K562 (cell line): ENCODE data around the gene AMFR. TPM values are rescaled to one million over a fixed set of nuclear protein-coding genes. Genes with fewer than 3 reads are reported as not detected.
A peak's percentile ranks its signal among the peaks of the same experiment; 100 is the strongest.

ENCODE experiments used
- ATAC-seq: fragments of 200-7000 bp; cut with Tn5 transposase; 3 replicates; pipeline ENCODE4 v1.9.1; 2020; ENCODE audit warnings: moderate library complexity
- BruUV-seq: library from RNA; stranded (reverse); fragments of 400-500 nt; replicated peaks from 2 replicates; lab custom pipeline; 2021; lab: Mats Ljungman, UMichigan
- CTCF ChIA-PET: fragments of 300-600 bp; formaldehyde crosslinking; extraction: SDS; loops from one replicate; lab custom pipeline; 2021; ENCODE audit warnings: low intra/inter-chr PET ratio; lab: Yijun Ruan, JAX
- POLR2A ChIA-PET: fragments of 300-600, 350-650 bp; sonication (Branson Sonifier 250); formaldehyde crosslinking; extraction: SDS; loops from one replicate; lab custom pipeline; 2021; ENCODE audit warnings: antibody characterized with exemption, inconsistent platforms; lab: Yijun Ruan, JAX
- DNase-seq, 4 experiments: peaks; one replicate each; pipeline versions ENCODE4 v3.0.0 to v3.0.0-alpha.2; 2011 to 2018; ENCODE audit warnings: low spot score in 3 of 4, mixed read lengths in 3 of 4; ENCODE audit errors: extremely low read depth in 1 of 4
- FAIRE-seq: peaks from 2 replicates; lab custom pipeline; 2011; peaks lifted over from hg19 to GRCh38; lab: Jason Lieb, UNC
- H2AFZ ChIP-seq: 2 replicates; pipeline ENCODE4 v1.6.0; 2011; ENCODE audit warnings: low read depth, low read length, control low read depth, inconsistent platforms
- H3K27ac ChIP-seq: fragments of 200-600 bp; 3 replicates; pipeline ENCODE4 v1.8.0; 2011; ENCODE audit warnings: low read depth, mild to moderate bottlenecking, control low read depth, inconsistent platforms, low read length, moderate library complexity, mixed read lengths; ENCODE audit errors: extremely low read depth
- H3K27me3 ChIP-seq, 2 experiments: fragments of 300-600 bp in 1 of 2; 2 replicates in 1 of 2; 3 replicates in 1 of 2; pipeline versions ENCODE4 v1.6.0 to v1.8.0; 2011; ENCODE audit warnings: inconsistent platforms in 2 of 2, low read length in 2 of 2, mild to moderate bottlenecking in 1 of 2, mixed read lengths in 1 of 2, moderate library complexity in 1 of 2; ENCODE audit not compliant: control insufficient read depth in 2 of 2, insufficient read depth in 2 of 2
- H3K36me3 ChIP-seq: fragments of 300-600 bp; 3 replicates; pipeline ENCODE4 v1.8.0; 2011; ENCODE audit warnings: mild to moderate bottlenecking, low read length, inconsistent platforms; ENCODE audit not compliant: control insufficient read depth, insufficient read depth
- H3K4me1 ChIP-seq, 2 experiments: fragments of 200-600 bp in 1 of 2; replicated peaks in 1 of 2; 2 replicates in 1 of 2; 3 replicates in 1 of 2; pipeline versions ENCODE4 v1.5.1 to v1.8.0; 2011; ENCODE audit warnings: inconsistent platforms in 2 of 2, low read length in 2 of 2, mild to moderate bottlenecking in 1 of 2, mixed read lengths in 1 of 2, moderate library complexity in 1 of 2; ENCODE audit not compliant: control insufficient read depth in 2 of 2, insufficient read depth in 2 of 2
- H3K4me2 ChIP-seq: 2 replicates; pipeline ENCODE4 v1.6.1; 2011; ENCODE audit warnings: low read length, control low read depth, inconsistent platforms, mixed read lengths; ENCODE audit not compliant: insufficient read depth
- H3K4me3 ChIP-seq: fragments of 200-600 bp; sonication (generic), shearing (Covaris generic); 2 replicates; pipeline ENCODE4 v1.5.1; 2016; ENCODE audit warnings: control low read depth, inconsistent platforms
- H3K79me2 ChIP-seq: fragments of 200-600 bp; 3 replicates; pipeline ENCODE4 v1.8.0; 2011; ENCODE audit warnings: low read length, inconsistent platforms; ENCODE audit not compliant: control insufficient read depth, insufficient read depth
- H3K9ac ChIP-seq, 2 experiments: 2 replicates each; pipeline versions ENCODE4 v1.6.0 to v1.6.1; 2011; ENCODE audit warnings: low read depth in 2 of 2, low read length in 2 of 2, control low read depth in 1 of 2, inconsistent platforms in 1 of 2, mild to moderate bottlenecking in 1 of 2, mixed read lengths in 1 of 2; ENCODE audit not compliant: insufficient read depth in 1 of 2
- H3K9me1 ChIP-seq: one replicate; pipeline ENCODE4 v1.6.0; 2011; ENCODE audit warnings: inconsistent platforms, mild to moderate bottlenecking, low read length, moderate library complexity; ENCODE audit not compliant: control insufficient read depth, insufficient read depth
- H3K9me3 ChIP-seq: replicated peaks from 2 replicates; pipeline ENCODE4 v1.5.1; 2011; ENCODE audit warnings: low read depth, low read length, inconsistent platforms; ENCODE audit not compliant: control insufficient read depth, insufficient read depth
- H4K20me1 ChIP-seq: replicated peaks from 2 replicates; pipeline ENCODE4 v1.6.1; 2011; ENCODE audit warnings: low read length, inconsistent platforms, mixed read lengths; ENCODE audit not compliant: control insufficient read depth, insufficient read depth
- ATF1 ChIP-seq, 2 experiments: fragments of 450-650 bp in 1 of 2; IDR thresholded peaks; 2 replicates each; pipeline ENCODE4 v1.6.1; 2016; ENCODE audit warnings: missing compliant biosample characterization in 1 of 2, missing genetic modification characterization in 1 of 2
- CBFA2T2 ChIP-seq: fragments of 450-650 bp; conservative IDR thresholded peaks from 2 replicates; pipeline ENCODE4 v1.6.1; 2017; ENCODE audit warnings: mild to moderate bottlenecking
- DMBX1 ChIP-seq: fragments of 250-450 bp; sonication (Bioruptor Pico); IDR thresholded peaks from 2 replicates; pipeline ENCODE4 v1.8.0; 2022; ENCODE audit warnings: inconsistent platforms, mild to moderate bottlenecking, moderate library complexity, borderline replicate concordance
- HBP1 ChIP-seq: fragments of 450-650 bp; formaldehyde crosslinking; IDR thresholded peaks from 2 replicates; pipeline ENCODE4 v1.4.0; 2022; ENCODE audit warnings: missing genetic modification characterization
- MCM2 ChIP-seq: fragments of 450-650 bp; IDR thresholded peaks from 2 replicates; pipeline ENCODE4 v1.6.1; 2017; ENCODE audit warnings: low read depth, mild to moderate bottlenecking
- NFE2 ChIP-seq: IDR thresholded peaks from 2 replicates; pipeline ENCODE4 v1.6.1; 2014; ENCODE audit warnings: antibody characterized with exemption, low read depth
- NR2C1 ChIP-seq, 2 experiments: fragments of 450-650 bp; IDR thresholded peaks; 2 replicates each; pipeline ENCODE4 v1.6.1; 2017; ENCODE audit warnings: mild to moderate bottlenecking in 2 of 2, antibody characterized with exemption in 1 of 2, inconsistent platforms in 1 of 2, missing compliant biosample characterization in 1 of 2, missing genetic modification characterization in 1 of 2
- NRF1 ChIP-seq, 2 experiments: fragments of 450-650 bp; IDR thresholded peaks in 1 of 2; conservative IDR thresholded peaks in 1 of 2; 2 replicates each; pipeline ENCODE4 v1.6.1; 2014; ENCODE audit warnings: mild to moderate bottlenecking in 2 of 2
- SNRNP70 ChIP-seq: fragments of 200-400 bp; formaldehyde crosslinking; optimal IDR thresholded peaks from 2 replicates; pipeline ENCODE3; 2017; ENCODE audit warnings: low read depth, low read length
- TEAD4 ChIP-seq, 2 experiments: sonication (generic) in 1 of 2; formaldehyde crosslinking in 1 of 2; IDR thresholded peaks; 2 replicates each; pipeline versions ENCODE4 v1.6.1 to v1.8.0; 2012 to 2022; ENCODE audit warnings: borderline replicate concordance in 1 of 2, inconsistent platforms in 1 of 2, low read length in 1 of 2, mild to moderate bottlenecking in 1 of 2, missing genetic modification reagents in 1 of 2
- YY1 ChIP-seq, 3 experiments: IDR thresholded peaks; 2 replicates each; pipeline ENCODE4 v1.6.1; 2011; ENCODE audit warnings: low read length in 2 of 3, mild to moderate bottlenecking in 2 of 3, moderate library complexity in 2 of 3, borderline replicate concordance in 1 of 3, control low read depth in 1 of 3, low read depth in 1 of 3; ENCODE audit not compliant: insufficient read depth in 3 of 3, insufficient replicate concordance in 2 of 3, control insufficient read depth in 1 of 3, insufficient read length in 1 of 3; ENCODE audit errors: extremely low read depth in 1 of 3
- ZFP30 ChIP-seq: fragments of 250-450 bp; sonication (Bioruptor Pico); IDR thresholded peaks from 2 replicates; pipeline ENCODE4 v1.8.0; 2022; ENCODE audit warnings: moderate library complexity, mild to moderate bottlenecking, inconsistent platforms, borderline replicate concordance
- ZNF12 ChIP-seq: sonication (generic); formaldehyde crosslinking; IDR thresholded peaks from 2 replicates; pipeline ENCODE4 v1.4.0; 2020; ENCODE audit warnings: mild to moderate bottlenecking, missing genetic modification reagents
- ZNF143 ChIP-seq: sonication (generic); formaldehyde crosslinking; IDR thresholded peaks from 2 replicates; pipeline ENCODE4 v1.9.0; 2022; ENCODE audit warnings: mild to moderate bottlenecking, missing genetic modification reagents
- ZNF589 ChIP-seq: fragments of 200-800 bp; sonication (Bioruptor generic); IDR thresholded peaks from 2 replicates; pipeline ENCODE4 v1.6.1; 2016; ENCODE audit warnings: low read depth, missing genetic modification characterization, missing compliant biosample characterization
- ZNF668 ChIP-seq: fragments of 250-450 bp; sonication (Bioruptor Pico); IDR thresholded peaks from 2 replicates; pipeline ENCODE4 v1.8.0; 2022; ENCODE audit warnings: mild to moderate bottlenecking, inconsistent platforms
- WGBS: fragments of 100-300 bp; shearing (Covaris generic); methylation state at CpG from one replicate; pipeline ENCODE4 v1.1.6; 2016; ENCODE audit warnings: low coverage, mixed read lengths; ENCODE audit not compliant: insufficient coverage; ENCODE audit errors: missing lambda C conversion rate; 5-methylcytosine and 5-hydroxymethylcytosine counted together
- in situ Hi-C: fragments of 300-500 bp; cut with MboI; formaldehyde crosslinking; loops from 4 replicates; pipeline ENCODE4 v1.15.0; 2018; ENCODE audit warnings: inconsistent platforms, mixed read lengths
- intact Hi-C: fragments of 100-400 bp; cut with micrococcal nuclease; formaldehyde crosslinking; loops from 2 replicates; pipeline ENCODE4 v1.14.2; 2022
- polyA plus RNA-seq, 8 experiments: library from polyadenylated mRNA; depleted of rRNA in 4 of 8; stranded (reverse) in 5 of 8; unstranded in 3 of 8; fragments of >200 nt; fragmentation: Nextera tagmentation in 2 of 8; fragmentation: Illumina TruSeq in 1 of 8; extraction: Ambion mirVana in 2 of 8; extraction: Trizol in 1 of 8; gene quantifications; 2 replicates each; pipeline versions ENCODE4 v1.2.1 to v1.2.3, GENCODE V29; 2011 to 2014; ENCODE audit warnings: inconsistent platforms in 1 of 8, missing spikeins in 1 of 8
- total RNA-seq, 7 experiments: library from RNA; depleted of rRNA in 6 of 7; stranded (reverse); fragments of >200 nt in 6 of 7; fragmentation: Illumina TruSeq in 2 of 7; extraction: Trizol in 2 of 7; gene quantifications; 2 replicates each; pipeline versions ENCODE4 v1.2.1 to v1.2.3, GENCODE V29; 2011 to 2021; ENCODE audit warnings: low replicate concordance in 1 of 7

The AMFR gene
- total and polyA plus RNA-seq, 9 of the 15 experiments (the other 6 are each of a cell fraction or from before 2014, with no cell fraction given): 15.6 to 113 (median 58.4) TPM

GRCh38 chr16:56460101-56460500 lies 34.8 kb upstream of the AMFR start:
- no peak overlapping the region for H3K9ac ChIP-seq
- H3K9me1 ChIP-seq: no peaks in the 10 kb centered on the region
- WGBS: 75% methylated on average over 2 of the region's 2 CpGs
- H3K4me2 ChIP-seq: no peak overlapping the region
- no peaks in the 10 kb centered on the region for H3K9me3 ChIP-seq
- H3K79me2 ChIP-seq: 0 out of 3 replicates have a peak, but pooled peaks cover 13% of the 10 kb centered on the region
- H3K27ac ChIP-seq: no peak overlapping the region
- intact Hi-C loops (no loop called here), in situ Hi-C loops (no loop called here)
- ATAC-seq (no peak), DNase-seq (no peak), FAIRE-seq (peak; percentile 60)
- no peak overlapping the region for H3K4me3 ChIP-seq
- H3K4me1 ChIP-seq: peaks cover 4 to 22% of the 10 kb centered on the region in 2 experiments; a peak in 4 of 5 replicates
- H4K20me1 ChIP-seq: no peaks in the 10 kb centered on the region
- BruUV-seq: no TSS peak
- TF ChIP-seq MCM2: no peak
- TF ChIP-seq CBFA2T2: no peak
- TF ChIP-seq ZNF143 (CRISPR knock-in tag): no peak
- TF ChIP-seq DMBX1 (CRISPR knock-in tag): no peak
- TF ChIP-seq NR2C1 (IDR thresholded peaks at IDR 0.05): no peak
- no peak for TF ChIP-seq NR2C1 (tag; IDR thresholded peaks at IDR 0.05)
- TF ChIP-seq ZFP30 (CRISPR knock-in tag): no peak
- TF ChIP-seq SNRNP70: no peak
- no peak for TF ChIP-seq ZNF589 (CRISPR knock-in tag)
- TF ChIP-seq ZNF12 (CRISPR knock-in tag): no peak
- no peak for TF ChIP-seq ATF1 (CRISPR knock-in tag; IDR thresholded peaks at IDR 0.05)
- TF ChIP-seq ATF1 (tag; IDR thresholded peaks at IDR 0.05): no peak
- no peak for TF ChIP-seq NFE2
- TF ChIP-seq NRF1 (conservative IDR thresholded peaks at IDR 0.05 in 1 of 2, IDR thresholded peaks at IDR 0.05 in 1 of 2): no peak
- TF ChIP-seq TEAD4 (IDR thresholded peaks at IDR 0.05; ENCODE audit: low read length): no peak
- no peak for TF ChIP-seq TEAD4 (CRISPR knock-in tag; IDR thresholded peaks at IDR 0.05; ENCODE audit: borderline replicate concordance)
- no peak for TF ChIP-seq YY1 (IDR thresholded peaks at IDR 0.05; ENCODE audit: borderline replicate concordance in 1 of 3, control insufficient read depth in 1 of 3, extremely low read depth in 1 of 3, insufficient read depth in 3 of 3, insufficient read length in 1 of 3, insufficient replicate concordance in 2 of 3, low read depth in 1 of 3, low read length in 2 of 3)
- no peak for TF ChIP-seq ZNF668 (CRISPR knock-in tag)
- no peak for TF ChIP-seq HBP1 (CRISPR knock-in tag)
- POLR2A ChIA-PET: interaction anchor here (1.0 to 2.8 kb wide), 4 partner anchors 9 to 19 kb away, joined by 3 to 17 read pairs (median 4); partner anchors contain the start of genes NUDT21 and OGFOD1
- no peak overlapping the region for H2AFZ ChIP-seq
- H3K36me3 ChIP-seq: peaks cover 84% of the 10 kb centered on the region
- H3K27me3 ChIP-seq: no peaks in the 10 kb centered on the region
- CTCF ChIA-PET: no interaction called here
